Measurements from ENCODE around the gene FAM174C. TPM values are rescaled to one million over a fixed set of nuclear protein-coding genes. Genes with fewer than 3 reads are reported as not detected.

FAM174C gene
- total RNA-seq, 4 donors from 2014 or later, result 24.9 to 58.9 (median 43.6) TPM

DNA sequence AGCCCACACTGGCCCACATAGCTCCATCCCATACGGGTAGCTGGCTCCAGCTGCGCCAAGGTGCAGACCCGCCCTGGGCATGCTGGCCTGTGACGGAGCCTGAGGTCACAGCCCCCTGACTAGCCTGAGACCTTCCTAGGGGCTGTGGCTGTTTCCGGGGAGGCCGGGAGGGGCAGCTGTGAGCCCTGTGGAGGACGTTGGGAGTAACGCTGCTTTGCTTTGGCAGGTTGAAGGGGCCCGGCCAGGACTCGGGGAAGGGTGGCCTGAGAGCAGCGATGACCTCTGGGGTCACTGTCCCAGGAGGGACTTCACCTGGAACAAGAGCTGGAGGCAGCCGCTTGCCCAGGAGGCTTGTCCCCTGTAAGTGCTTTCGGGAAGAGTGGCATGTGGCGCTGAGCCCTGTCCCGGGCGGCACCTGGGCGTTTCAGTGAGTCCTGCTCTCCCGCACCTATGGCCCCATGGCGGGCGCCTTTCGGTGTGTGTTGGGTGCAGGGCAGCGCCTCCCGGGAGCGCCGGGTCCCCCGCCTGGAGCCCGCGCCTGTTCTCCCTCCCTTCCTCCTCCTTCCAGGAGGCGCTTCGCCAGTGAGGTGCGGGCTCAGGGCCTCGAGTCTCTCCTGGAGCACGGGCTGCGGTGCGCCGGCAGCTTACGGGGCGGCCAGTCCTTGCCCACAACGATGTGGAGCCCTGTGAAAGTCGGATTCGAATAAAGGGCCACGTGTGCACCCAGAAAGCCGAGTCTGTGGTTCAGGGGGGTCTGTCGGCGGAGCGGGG is 1.1 kb upstream of the FAM174C start:
- peaks cover 60 to 80% (median 69%) of the 10 kb centered on the region in 4 donors for H3K4me1 ChIP-seq
- H3K27me3 ChIP-seq, result no peaks in the 10 kb centered on the region
- WGBS, result 74% methylated on average over 30 of the region's 46 CpGs
- H3K9me3 ChIP-seq, result no peaks in the 10 kb centered on the region
- no peak for DNase-seq (ENCODE audit: extremely low spot score)
- peak overlapping the region; percentile 97 to 100 (median 100) for H3K27ac ChIP-seq (replicated peaks in 1 of 4)
- peak overlapping the region; percentile 53 to 70 (median 70) for H3K4me3 ChIP-seq
- intact Hi-C loops (cut with DNase I), result no loop called here
- peaks cover 34 to 67% (median 65%) of the 10 kb centered on the region in 4 donors for H3K36me3 ChIP-seq
- TF ChIP-seq, protein P1, sequence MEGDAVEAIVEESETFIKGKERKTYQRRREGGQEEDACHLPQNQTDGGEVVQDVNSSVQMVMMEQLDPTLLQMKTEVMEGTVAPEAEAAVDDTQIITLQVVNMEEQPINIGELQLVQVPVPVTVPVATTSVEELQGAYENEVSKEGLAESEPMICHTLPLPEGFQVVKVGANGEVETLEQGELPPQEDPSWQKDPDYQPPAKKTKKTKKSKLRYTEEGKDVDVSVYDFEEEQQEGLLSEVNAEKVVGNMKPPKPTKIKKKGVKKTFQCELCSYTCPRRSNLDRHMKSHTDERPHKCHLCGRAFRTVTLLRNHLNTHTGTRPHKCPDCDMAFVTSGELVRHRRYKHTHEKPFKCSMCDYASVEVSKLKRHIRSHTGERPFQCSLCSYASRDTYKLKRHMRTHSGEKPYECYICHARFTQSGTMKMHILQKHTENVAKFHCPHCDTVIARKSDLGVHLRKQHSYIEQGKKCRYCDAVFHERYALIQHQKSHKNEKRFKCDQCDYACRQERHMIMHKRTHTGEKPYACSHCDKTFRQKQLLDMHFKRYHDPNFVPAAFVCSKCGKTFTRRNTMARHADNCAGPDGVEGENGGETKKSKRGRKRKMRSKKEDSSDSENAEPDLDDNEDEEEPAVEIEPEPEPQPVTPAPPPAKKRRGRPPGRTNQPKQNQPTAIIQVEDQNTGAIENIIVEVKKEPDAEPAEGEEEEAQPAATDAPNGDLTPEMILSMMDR (IDR thresholded peaks at IDR 0.05), result no peak
- TF ChIP-seq POLR2AphosphoS5 (IDR thresholded peaks at IDR 0.05), result no peak
- TF ChIP-seq POLR2A (IDR thresholded peaks at IDR 0.05; ENCODE audit: low read depth), result no peak
- TF ChIP-seq EP300 (IDR thresholded peaks at IDR 0.05), result no peak

DNA sequence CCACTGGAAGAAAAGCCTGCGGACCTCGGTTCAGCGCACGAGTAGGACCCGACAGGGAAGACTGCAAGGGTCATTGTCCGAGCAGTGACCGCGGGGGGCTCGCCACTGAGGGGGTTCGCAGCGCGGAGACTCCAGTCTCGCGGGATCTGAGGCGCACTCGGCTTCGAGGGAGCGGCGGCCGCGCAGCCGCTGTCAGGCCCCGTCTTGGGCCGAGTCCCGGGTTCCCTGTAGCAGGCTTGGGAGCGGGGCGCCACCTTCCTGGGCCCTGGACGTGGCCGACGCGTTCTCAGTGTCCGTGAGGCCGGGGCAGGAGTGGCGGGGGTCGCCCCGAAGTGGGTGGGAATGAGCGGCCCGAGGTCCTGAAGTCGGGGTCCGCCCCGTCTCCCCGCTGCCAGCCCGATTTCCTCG is 474 bp upstream of the FAM174C start:
- peaks cover 34 to 73% (median 69%) of the 10 kb centered on the region in 4 donors for H3K36me3 ChIP-seq
- peak overlapping the region; percentile 53 to 70 (median 70) for H3K4me3 ChIP-seq
- intact Hi-C loops (cut with DNase I), result no loop called here
- WGBS, result 44% methylated on average over 20 of the region's 44 CpGs
- no peak for DNase-seq (ENCODE audit: extremely low spot score)
- TF ChIP-seq POLR2A (IDR thresholded peaks at IDR 0.05; ENCODE audit: low read depth), result peak; percentile 28
- TF ChIP-seq, protein P1 (IDR thresholded peaks at IDR 0.05), result no peak
- H3K9me3 ChIP-seq, result no peaks in the 10 kb centered on the region
- H3K27ac ChIP-seq (replicated peaks in 1 of 4), result peak overlapping the region; percentile 97 to 100 (median 100)
- peaks cover 60 to 82% (median 71%) of the 10 kb centered on the region in 4 donors for H3K4me1 ChIP-seq
- H3K27me3 ChIP-seq, result no peaks in the 10 kb centered on the region

DNA sequence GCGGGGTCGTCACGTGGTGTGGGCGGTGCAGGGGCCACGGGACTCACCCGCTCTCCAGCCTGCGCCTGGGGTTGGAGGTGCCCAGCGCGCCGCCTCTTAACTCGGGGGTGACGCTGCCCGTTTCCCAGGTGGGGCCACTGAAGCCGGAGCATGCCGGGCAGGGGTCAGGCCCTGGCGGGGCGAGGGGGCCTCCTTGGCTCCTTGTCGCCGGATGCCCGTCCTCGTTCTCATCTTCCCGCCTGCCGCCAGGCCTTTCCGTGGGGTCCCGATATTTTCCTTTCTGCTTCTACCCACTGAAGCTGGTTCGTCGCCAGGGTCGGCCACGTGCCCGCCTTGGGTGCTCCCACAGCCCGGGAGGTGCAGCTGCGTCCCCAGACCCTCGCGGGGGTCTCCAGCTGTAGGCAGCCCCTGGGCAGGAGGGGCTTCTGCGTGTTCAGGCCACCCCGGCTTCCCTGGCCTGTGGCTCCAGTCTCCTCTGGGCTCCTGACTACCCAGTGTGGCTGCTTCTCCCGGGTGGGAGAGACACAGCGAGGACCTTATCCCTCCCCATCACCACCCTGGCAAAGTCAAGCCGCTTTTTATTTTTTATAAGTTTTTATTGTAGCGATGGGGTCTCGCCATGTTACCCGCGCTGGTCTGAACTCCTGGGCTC is 772 bp downstream of the FAM174C start:
- intact Hi-C loops (cut with DNase I), result no loop called here
- Histone ChIP-seq H3K4me1 (peaks cover 51 to 73% (median 60%) of the 10 kb centered on the region in 4 donors), H3K36me3 (peaks cover 32 to 70% (median 63%) of the 10 kb centered on the region in 4 donors), H3K27me3 (no peaks in the 10 kb centered on the region), H3K4me3 (peak overlapping the region; percentile 53 to 70 (median 70)), H3K9me3 (no peaks in the 10 kb centered on the region), H3K27ac (replicated peaks in 1 of 4) (peak overlapping the region; percentile 97 to 100 (median 100))
- TF ChIP-seq POLR2AphosphoS5 (IDR thresholded peaks at IDR 0.05), result peak; percentile 4 to 63
- TF ChIP-seq, protein P1 (IDR thresholded peaks at IDR 0.05), result no peak
- 23% methylated on average over 22 of the region's 43 CpGs for WGBS
- DNase-seq (ENCODE audit: extremely low spot score), result no peak

DNA sequence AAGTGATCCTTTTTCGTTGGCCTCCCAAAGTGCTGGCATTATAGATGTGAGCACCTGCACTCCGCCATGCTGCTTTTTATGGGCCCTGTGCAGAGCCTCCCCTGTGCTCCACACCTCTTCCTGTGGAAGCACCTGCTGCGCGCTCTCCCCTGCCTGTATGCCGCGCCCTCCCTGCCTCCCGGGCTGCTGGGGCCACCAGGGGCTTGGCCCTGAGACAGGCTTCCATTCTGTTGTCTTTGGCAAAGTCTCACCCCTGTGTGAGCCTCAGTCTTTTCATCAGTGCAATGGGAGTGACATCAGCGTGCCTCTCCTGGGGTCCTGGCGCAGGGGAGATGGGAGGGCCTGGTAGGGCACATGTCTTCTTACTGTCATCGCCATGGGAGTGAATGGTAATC is 1.3 kb downstream of the FAM174C start:
- intact Hi-C loops (cut with DNase I), result no loop called here
- Histone ChIP-seq H3K27ac (replicated peaks in 1 of 4) (peak overlapping the region; percentile 97 to 100 (median 100)), H3K4me3 (peak overlapping the region; percentile 53 to 70 (median 70))

More for the DNA sequence above, 1.3 kb downstream of the FAM174C start:
- TF ChIP-seq POLR2A (IDR thresholded peaks at IDR 0.05; ENCODE audit: low read depth) (no peak), POLR2AphosphoS5 (IDR thresholded peaks at IDR 0.05) (no peak), EP300 (IDR thresholded peaks at IDR 0.05) (no peak)
- TF ChIP-seq, protein P1 (IDR thresholded peaks at IDR 0.05), result no peak
- peaks cover 45 to 68% (median 55%) of the 10 kb centered on the region in 4 donors for H3K4me1 ChIP-seq
- H3K36me3 ChIP-seq, result peaks cover 27 to 65% (median 58%) of the 10 kb centered on the region in 4 donors
- WGBS, result 86% methylated on average over 10 of the region's 10 CpGs
- H3K27me3 ChIP-seq, result no peaks in the 10 kb centered on the region
- DNase-seq (ENCODE audit: extremely low spot score), result no peak
- H3K9me3 ChIP-seq, result no peaks in the 10 kb centered on the region
